MCF 10A (cell line): ENCODE measurements around the gene UBE2E1. TPM values are rescaled to one million over a fixed set of nuclear protein-coding genes. Genes with fewer than 3 reads are reported as not detected.
"Not testable (repeated sequence)": the region's sequence is repeated elsewhere in the genome, so short reads cannot be mapped to it uniquely, and the experiment has no call there.

Experiments
- BruUV-seq: library from RNA; stranded (reverse); fragments of 400-500 nt; replicated peaks from 2 replicates; lab custom pipeline; 2021; lab: Mats Ljungman, UMichigan
- CTCF ChIA-PET: fragments of 300-600 bp; sonication (Branson Sonifier 250); formaldehyde crosslinking; extraction: SDS; loops from one replicate; lab custom pipeline; 2021; ENCODE audit warnings: antibody characterized with exemption, inconsistent platforms; lab: Yijun Ruan, JAX
- POLR2A ChIA-PET: fragments of 300-600, 350-650 bp; sonication (Branson Sonifier 250); formaldehyde crosslinking; extraction: SDS; loops from one replicate; lab custom pipeline; 2020; ENCODE audit warnings: antibody characterized with exemption, inconsistent platforms; lab: Yijun Ruan, JAX
- DNase-seq: peaks from one replicate; pipeline ENCODE4 v3.0.0-alpha.2; 2018; ENCODE audit not compliant: unreplicated experiment
- H3K27ac Mint-ChIP-seq: one replicate; pipeline ENCODE4 v1.8.0; 2022; ENCODE audit warnings: mild to moderate bottlenecking, low read depth, mixed read lengths; ENCODE audit not compliant: unreplicated experiment
- H3K27me3 Mint-ChIP-seq: one replicate; pipeline ENCODE4 v1.8.0; 2022; ENCODE audit warnings: mixed read lengths; ENCODE audit not compliant: insufficient read depth, unreplicated experiment
- H3K36me3 Mint-ChIP-seq: one replicate; pipeline ENCODE4 v1.8.0; 2022; ENCODE audit warnings: mild to moderate bottlenecking, moderate library complexity, mixed read lengths; ENCODE audit not compliant: insufficient read depth, unreplicated experiment
- H3K4me1 Mint-ChIP-seq: one replicate; pipeline ENCODE4 v1.8.0; 2022; ENCODE audit warnings: mixed read lengths; ENCODE audit not compliant: insufficient read depth, unreplicated experiment
- H3K4me3 Mint-ChIP-seq: one replicate; pipeline ENCODE4 v1.8.0; 2022; ENCODE audit warnings: mild to moderate bottlenecking, moderate library complexity, mixed read lengths; ENCODE audit not compliant: unreplicated experiment
- H3K9me3 Mint-ChIP-seq: one replicate; pipeline ENCODE4 v1.8.0; 2022; ENCODE audit warnings: mixed read lengths; ENCODE audit not compliant: unreplicated experiment
- CTCF ChIP-seq: fragments of 200-600 bp; IDR thresholded peaks from one replicate; pipeline ENCODE4 v1.8.0; 2022; ENCODE audit warnings: antibody characterized with exemption, mild to moderate bottlenecking; ENCODE audit not compliant: unreplicated experiment
- intact Hi-C: fragments of 100-400 bp; cut with micrococcal nuclease; formaldehyde crosslinking; loops from 2 replicates; pipeline ENCODE4 v1.14.1; 2022
- total RNA-seq: library from RNA; stranded (reverse); gene quantifications from 2 replicates; pipeline ENCODE4 v1.2.3, GENCODE V29; 2022

UBE2E1 gene
- total RNA-seq, 1 experiment from 2014 or later, result 128 TPM

GRCh38 chr3:23909341-23909740, 103.6 kb downstream of the UBE2E1 start:
- Mint-ChIP-seq H3K27me3 (no peaks in the 10 kb centered on the region), H3K36me3 (peaks cover 63% of the 10 kb centered on the region), H3K9me3 (no peaks in the 10 kb centered on the region), H3K4me1 (peaks cover 11% of the 10 kb centered on the region), H3K27ac (no peak overlapping the region), H3K4me3 (no peak overlapping the region)
- CTCF ChIA-PET, result interaction anchor here (0.7 kb wide), 1 partner anchor 1714 kb away, joined by 5 read pairs; no protein-coding TSS in a partner anchor
- TF ChIP-seq CTCF, result no peak
- no TSS peak for BruUV-seq
- POLR2A ChIA-PET, result no interaction called here
- intact Hi-C loops, result no loop called here
- DNase-seq, result no peak

DNA sequence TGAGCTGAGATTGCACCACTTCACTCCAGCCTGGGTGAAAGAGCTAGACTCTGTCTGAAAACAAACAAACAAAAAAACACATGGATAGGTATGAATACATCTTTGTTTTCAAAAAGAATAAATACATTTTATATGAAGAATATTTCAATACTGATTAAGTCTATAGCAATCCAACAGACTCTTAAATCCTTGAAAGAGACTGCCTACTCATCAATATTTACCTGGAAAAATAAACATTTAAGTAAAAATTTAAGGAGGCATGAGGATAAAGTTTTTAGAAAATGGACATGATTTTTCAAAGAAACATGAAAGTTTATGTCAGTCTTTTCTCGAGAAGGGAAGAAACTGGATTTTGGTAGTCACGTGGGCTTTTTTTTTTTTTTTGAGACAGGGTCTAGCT, 105.6 kb downstream of the UBE2E1 start:
- Mint-ChIP-seq H3K4me1 (peaks cover 22% of the 10 kb centered on the region), H3K36me3 (peaks cover 47% of the 10 kb centered on the region), H3K27ac (no peak overlapping the region), H3K4me3 (no peak overlapping the region), H3K27me3 (no peaks in the 10 kb centered on the region), H3K9me3 (no peaks in the 10 kb centered on the region)
- BruUV-seq, result no TSS peak
- no peak for TF ChIP-seq CTCF
- DNase-seq, result no peak
- ChIA-PET CTCF (no interaction called here), POLR2A (interaction anchor here (0.8 kb wide), 1 partner anchor 336 kb away, joined by 4 read pairs; no protein-coding TSS in a partner anchor)
- intact Hi-C loops, result no loop called here

DNA sequence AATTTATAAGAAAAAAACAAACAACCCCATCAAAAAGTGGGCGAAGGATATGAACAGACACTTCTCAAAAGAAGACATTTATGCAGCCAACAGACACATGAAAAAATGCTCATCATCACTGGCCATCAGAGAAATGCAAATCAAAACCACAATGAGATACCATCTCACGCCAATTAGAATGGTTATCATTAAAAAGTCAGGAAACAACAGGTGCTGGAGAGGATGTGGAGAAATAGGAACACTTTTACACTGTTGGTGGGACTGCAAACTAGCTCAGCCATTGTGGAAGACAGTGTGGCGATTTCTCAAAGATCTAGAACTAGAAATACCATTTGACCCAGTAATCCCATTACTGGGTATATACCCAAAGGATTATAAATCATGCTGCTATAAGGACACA, 106.6 kb downstream of the UBE2E1 start:
- H3K4me3 Mint-ChIP-seq, BruUV-seq, H3K9me3 Mint-ChIP-seq, H3K27me3 Mint-ChIP-seq, POLR2A ChIA-PET, intact Hi-C loops, H3K27ac Mint-ChIP-seq, CTCF ChIA-PET, DNase-seq: not testable (repeated sequence)
- H3K4me1 Mint-ChIP-seq, result peaks cover 22% of the 10 kb centered on the region
- H3K36me3 Mint-ChIP-seq, result peaks cover 48% of the 10 kb centered on the region

- Mint-ChIP-seq H3K27me3 (no peaks in the 10 kb centered on the region), H3K27ac (no peak overlapping the region), H3K4me3 (no peak overlapping the region), H3K4me1 (peaks cover 22% of the 10 kb centered on the region), H3K36me3 (peaks cover 51% of the 10 kb centered on the region), H3K9me3 (no peaks in the 10 kb centered on the region)
- DNase-seq, result no peak
- no peak for TF ChIP-seq CTCF
- intact Hi-C loops, result no loop called here
- no TSS peak for BruUV-seq
- ChIA-PET CTCF (no interaction called here), POLR2A (interaction anchor here (0.6 to 13.1 kb wide), 2 partner anchors 34 to 819 kb away, joined by 5 to 234 read pairs; partner anchors contain the start of gene NR1D2)
These were observed 107.4 kb downstream of the UBE2E1 start for GRCh38 chr3:23913182-23913581.
